ENCODE measurements around the gene KCNK13.

DNA sequence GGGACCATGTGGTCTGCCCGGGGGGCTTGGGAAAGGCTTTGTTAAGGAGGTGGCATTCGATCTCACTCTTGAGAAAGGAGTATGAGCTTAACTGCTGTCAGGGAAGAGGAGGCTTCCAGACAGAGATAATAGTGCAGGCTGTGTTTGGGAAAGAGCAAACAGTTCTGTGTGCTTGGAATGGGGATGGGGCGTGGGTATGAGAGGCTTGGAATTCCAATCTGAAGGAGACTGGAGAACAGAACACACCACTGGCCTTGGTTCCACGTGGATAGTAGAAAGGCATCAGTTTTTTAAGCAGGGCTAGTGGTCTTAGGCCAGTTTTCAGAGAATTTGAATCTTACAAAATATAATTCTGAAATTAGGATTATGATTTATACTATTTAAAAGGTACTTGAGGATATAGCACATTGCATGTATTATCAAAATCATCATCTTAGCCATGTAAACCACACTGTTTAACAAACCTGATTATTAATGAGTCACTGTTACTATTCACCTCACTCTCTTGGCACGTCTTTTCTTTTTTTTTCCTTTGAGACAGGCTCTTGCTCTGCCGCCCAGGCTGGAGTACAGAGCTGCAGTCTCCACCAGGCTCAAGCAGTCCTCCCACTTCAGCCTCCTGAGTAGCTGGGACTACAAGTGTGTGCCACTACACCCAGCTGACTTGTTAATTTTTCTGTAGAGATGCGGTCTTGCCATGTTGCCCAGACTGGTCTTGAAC, 38.5 kb upstream of the KCNK13 start:
- TF ChIP-seq POLR2A (IDR thresholded peaks at IDR 0.05; ENCODE audit: low read length) (no peak), GATA1 (IDR thresholded peaks at IDR 0.05; ENCODE audit: low read depth, low read length) (no peak)
